AML-193 (cell line): Measurements from ENCODE around the gene DNAJC18.
"Not testable (repeated sequence)": the region's sequence is repeated elsewhere in the genome, so short reads cannot be mapped to it uniquely, and the experiment has no call there.

Experiments
- DNase-seq, 2 experiments: peaks; one replicate each; lab custom pipeline; 2025; lab: John Stamatoyannopoulos, UW

DNAJC18 gene

DNA sequence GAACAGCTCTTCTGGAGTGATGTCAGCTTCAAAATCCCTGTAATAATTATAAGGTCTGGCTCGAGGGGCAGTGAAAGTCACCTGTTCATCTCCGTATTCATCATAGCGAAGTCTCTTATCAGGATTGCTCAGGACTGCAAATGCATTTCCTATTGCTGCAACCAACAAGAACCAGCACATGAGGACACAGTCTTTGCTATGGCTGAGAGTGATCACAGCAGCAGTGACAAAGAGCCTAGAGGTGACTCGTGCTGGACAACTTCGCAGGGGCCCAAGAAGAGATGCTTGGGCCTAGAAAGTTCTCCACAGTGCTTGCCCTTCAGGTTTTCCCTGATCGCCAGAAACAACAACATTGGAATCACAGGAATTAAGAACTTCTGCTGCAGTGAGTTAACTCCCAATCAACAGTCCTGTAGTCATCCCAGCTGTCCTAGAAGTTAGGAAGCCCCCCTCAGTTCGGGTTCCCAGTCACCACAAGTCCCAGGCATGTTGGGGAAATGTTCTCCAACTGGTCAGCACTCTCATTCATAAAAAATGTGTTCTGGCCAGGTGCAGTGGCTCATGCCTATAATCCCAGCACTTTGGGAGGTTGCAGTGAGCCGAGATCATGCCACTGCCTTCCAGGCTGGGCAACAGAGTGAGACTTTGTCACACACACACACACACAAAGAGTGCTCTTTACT is 13.0 kb downstream of the DNAJC18 start:
- DNase-seq = no peak

DNA sequence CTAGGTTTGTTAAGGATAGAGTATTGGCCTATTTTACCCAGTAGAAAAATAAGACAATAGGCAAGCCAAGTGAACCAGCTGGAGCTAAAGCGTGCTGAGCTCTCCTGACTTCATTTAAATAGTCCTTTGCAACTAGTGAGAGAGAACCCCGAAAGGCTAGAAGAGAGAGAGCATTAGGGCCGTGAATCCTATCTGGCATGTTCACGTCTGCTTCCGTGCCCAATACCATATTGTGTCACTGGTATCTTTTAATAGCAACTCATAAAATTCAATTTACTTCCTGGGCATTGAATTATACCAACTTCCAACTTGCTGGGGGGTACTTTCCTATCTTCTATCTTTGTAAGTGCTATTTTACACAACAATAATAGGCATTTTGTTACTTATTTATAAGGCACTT is 13.8 kb downstream of the DNAJC18 start:
- DNase-seq = no peak

DNA sequence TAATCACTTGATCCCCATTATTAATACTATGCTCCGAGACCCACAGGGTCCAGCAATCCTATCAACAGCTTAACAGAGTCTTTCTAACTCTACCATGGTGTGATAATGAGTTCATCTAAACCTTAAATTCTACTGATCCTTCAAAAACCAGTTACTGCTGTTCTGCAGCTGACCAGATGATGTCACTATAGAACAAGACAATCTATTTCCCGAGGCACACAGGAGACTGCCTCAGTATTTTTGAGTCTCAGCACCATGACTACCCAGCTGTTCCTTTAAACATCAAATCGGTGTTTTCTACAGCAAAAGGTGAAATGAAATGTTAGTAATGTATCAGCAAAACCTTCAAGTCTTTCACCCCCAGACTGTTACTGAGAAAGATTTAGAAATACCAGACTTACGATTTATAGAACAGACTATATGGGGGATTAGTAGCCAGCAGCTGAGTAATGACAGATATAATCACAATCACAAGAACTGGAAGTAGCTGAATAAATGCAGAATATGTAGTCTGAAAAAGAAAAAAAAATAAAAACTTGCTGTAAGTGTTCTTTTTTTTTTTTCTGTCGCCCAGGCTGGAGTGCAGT is 16.9 kb downstream of the DNAJC18 start:
- peak; percentile 81 for DNase-seq

DNA sequence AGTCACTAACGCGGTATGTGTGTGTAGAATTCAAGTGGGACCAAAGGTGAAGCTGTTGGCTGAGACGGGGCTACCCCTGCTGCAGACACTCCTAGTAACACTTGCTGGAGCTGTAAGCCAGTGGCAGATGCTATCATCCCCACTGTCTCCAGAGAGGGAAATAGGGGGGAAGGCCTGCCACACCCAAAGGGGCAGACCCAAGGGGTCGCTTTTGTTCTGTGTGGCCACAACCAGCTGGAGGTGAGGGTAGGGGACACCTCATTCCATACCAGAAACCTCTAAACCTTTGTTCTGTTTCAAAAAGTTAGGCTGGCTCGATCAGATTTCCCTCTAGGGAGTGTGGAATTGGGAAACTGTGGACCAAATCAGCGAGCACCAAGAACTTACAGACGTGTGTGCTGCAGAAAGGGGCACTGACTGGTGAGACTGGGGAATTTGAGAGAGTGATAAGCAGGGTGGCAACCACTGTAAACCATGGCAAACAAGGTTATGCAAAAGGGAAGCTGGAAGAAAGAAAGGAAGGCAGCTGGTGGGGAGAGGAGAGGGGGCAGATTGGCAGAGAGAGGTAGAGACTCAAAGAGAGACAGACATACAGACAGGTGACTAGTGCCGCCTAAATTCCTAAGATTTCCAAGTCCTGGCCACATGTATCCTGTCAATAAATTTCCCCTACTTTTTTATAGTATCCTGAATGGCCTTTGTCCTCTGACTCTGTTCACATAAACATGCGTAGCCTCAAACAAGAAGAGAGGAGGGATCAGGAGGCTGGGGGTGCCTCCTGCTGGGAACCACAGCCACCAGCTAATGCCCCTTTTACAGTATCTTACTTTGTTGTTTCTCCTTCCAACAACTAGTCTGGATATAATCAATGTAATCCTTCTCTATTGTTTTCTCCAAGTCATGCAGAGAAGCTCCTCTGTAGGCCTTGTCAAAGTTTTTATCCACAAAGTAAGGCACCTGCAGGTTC is 19.8 kb downstream of the DNAJC18 start:
- DNase-seq = no peak

DNA sequence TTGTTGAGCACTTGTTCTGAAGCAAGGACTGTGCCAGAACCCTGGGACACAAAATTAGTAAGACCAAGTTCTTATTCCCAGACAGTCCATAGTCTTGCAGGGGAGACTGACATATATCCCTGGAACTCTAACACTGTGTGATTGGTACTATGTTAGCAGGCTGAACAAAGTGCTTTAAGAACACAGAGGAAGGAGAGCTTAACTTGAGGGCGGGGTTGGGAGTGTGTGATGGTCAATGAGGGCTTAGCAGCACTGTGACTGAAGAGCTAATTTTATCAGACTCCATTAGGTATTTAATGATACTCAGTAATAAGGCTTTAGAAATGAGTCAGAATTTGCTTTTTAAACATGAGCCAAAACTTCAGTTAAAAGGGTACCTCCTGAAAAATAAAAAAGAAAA is 20.5 kb downstream of the DNAJC18 start:
- DNase-seq = no peak

DNA sequence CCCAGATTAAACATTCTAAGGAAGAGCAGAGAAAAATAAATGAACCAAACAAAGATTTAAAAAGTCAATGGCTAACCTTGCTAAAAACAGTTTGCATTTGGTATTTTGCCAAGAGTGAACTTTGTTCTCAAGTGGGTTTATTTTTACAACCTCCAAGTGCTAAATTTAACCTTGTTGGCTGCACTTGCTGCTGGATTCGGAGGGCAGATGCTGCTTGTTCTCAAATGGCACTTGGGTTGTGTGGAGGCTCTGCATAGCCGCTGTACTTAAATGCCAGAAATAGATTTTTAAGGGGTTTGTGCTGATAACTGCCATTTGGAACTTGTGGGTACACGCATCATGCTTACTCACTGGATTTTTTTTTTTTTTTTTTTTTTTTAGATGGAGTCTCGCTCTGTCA is 22.1 kb downstream of the DNAJC18 start:
- no peak for DNase-seq

DNA sequence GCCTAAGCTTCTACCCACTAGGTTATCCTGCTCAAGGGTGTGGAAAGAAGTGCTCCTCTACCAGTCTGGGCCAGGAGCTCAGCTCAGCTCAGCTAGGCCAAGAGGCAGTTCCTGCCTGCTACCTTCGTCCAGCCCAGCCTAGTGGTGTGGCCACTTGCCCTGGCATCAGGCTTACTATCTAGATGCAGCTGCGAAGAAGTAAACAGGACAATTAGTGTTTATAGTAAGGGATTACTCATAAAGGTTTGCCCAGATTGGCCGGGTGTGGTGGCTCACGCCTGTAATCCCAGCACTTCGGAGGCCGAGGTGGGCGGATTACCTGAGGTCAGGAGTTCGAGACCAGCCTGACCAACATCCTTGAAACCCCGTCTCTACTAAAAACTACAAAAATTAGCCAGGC is 22.7 kb downstream of the DNAJC18 start:
- DNase-seq = no peak

DNA sequence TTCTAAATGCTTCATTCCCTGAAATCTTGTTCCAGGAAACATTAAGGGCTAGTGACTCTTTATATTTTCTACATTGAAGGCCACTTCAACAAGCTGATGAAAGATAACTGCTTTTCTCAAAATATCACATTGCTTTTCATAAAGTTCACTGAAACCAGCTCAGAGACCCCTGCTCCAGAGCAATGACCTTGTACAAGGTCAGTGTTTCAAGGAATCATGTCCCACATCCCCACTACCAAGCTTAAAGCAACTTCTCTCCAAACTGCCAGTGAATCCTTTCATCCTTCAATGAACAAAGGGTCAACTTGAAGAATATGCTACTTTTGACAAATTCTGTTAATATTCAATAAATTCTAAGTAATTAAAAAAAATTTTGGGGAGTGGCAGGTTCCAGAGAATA is 23.5 kb downstream of the DNAJC18 start:
- DNase-seq = no peak

DNA sequence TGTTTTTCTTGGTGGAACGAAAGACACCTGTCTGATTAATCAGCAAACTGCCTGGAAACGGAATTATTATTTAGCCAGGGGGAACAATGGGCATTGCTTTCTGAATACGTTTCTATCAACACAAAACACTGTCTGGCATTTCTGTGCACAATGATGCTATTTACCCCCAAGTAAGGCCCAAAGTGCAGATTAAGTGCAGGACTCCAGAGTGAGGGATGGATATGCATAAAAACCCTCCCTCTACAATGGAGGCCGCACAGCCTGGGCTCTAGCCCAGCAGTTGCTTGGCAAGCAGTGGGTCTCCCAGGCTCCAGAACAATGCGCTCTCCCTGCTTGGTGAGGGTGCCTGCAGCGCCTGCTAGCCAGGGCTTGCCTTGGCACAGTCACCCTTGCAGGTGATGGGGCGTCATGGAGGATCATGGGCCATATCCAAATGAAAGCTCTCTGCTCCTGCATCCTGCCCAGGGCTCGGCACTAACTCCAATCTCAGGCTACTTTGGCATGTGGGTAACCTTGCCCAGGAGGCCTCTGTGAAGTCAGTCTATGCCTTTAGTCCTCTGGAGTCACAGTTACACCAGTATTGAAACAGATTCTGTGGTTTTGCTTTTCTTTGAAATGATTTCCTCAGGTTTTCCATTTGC is 24.0 kb downstream of the DNAJC18 start:
- DNase-seq = no peak

DNA sequence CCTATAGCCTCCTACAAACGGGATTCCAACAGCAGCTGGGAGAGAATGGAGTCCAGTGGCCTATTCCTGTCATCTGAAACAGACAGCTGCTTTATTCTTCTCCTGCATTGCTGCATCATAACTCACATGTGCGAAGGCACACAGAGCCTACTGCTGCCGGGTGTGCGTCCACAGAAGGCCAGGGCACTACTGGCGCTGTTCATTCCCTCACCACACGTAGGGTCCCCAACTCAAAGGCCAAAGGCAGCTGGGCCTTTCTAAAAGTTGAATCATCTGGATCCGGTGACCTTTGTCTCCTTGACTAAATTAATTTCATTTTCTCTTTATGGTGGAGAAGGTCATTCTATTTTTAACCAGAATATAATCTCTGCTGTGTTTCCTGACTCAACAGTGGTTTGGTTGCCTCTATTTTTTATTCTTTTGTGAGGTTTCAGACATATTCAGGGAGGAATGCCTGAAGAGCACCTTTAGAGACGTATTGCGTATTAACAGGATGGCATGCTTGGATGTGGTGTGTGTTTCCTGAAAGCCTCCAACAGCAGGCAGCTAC is 24.7 kb downstream of the DNAJC18 start:
- DNase-seq = no peak

DNA sequence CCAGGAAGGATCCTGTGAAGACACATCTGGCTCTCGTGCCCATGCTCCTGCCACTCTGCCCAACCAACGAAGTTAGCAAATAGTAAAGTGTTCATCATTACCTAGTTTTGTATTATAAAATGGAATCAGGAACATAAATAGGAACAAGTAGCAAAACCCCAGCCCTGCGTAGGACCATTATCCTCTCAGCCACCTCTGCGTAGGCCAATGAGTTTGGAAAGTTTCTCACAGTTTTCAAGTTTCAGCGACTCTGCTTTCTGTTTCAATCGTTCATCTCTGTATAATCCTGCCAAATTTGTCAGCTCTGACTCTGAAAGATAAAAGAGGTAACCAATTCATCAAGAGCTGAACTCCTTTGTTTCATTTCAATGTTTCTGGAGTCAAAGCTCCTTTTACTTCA is 25.4 kb downstream of the DNAJC18 start:
- DNase-seq = no peak

DNA sequence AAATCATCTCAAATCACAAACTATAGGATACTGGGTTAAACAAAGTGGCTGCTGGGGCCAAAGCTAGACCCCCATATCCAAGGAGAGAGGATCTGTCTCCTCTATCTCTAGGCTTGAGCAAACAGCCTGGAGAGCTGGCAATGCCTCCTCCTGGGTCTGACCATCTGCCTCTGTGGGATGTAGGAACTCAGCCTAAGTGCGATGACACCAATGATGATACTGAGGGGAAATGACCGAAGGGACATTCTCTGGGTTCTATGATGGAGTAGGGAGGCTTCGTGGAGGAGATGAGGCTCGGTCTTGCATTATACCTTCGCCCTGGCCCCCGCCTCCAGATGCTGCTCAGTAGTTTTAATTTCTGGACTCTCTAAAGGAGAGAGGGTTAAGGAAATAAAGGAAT is 26.2 kb downstream of the DNAJC18 start:
- no peak for DNase-seq

DNA sequence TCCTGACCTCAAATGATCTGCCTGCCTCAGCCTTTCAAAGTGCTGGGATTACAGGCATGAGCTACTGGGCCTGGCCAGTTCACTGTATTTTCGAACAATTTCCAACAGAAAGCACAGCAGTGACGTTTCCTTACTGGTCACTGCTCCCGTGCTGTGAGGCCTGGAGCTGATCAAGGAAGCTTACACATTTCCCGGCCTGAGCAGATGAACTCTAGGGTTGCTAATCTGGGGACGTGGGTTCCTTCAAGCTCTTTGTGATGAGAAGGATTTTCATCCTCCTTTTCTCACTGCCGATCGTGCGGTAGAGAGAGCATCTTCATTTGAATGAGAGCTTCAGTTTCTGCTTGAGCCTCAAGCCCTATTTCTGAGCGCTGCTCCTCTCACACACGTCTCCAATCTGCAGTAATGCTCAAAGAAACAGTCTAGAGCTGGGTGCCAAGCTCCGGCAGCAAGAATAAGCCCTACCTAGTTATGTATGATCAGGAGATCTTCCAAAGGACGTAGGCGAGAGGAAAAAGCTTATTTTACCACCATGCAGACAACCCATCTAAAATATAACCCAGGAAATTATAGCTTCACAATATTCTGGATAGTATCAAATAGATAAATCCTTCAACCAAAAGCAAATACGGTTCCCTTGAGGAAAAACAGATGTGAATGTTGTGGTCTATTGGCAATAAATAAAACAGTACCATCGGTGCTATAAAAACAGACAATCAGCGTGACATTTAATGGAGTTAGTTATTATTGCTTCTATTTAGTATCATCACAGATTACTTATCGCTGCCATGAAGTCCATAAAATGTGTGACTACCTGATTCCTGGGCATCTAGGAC is 28.1 kb downstream of the DNAJC18 start:
- no peak for DNase-seq

DNA sequence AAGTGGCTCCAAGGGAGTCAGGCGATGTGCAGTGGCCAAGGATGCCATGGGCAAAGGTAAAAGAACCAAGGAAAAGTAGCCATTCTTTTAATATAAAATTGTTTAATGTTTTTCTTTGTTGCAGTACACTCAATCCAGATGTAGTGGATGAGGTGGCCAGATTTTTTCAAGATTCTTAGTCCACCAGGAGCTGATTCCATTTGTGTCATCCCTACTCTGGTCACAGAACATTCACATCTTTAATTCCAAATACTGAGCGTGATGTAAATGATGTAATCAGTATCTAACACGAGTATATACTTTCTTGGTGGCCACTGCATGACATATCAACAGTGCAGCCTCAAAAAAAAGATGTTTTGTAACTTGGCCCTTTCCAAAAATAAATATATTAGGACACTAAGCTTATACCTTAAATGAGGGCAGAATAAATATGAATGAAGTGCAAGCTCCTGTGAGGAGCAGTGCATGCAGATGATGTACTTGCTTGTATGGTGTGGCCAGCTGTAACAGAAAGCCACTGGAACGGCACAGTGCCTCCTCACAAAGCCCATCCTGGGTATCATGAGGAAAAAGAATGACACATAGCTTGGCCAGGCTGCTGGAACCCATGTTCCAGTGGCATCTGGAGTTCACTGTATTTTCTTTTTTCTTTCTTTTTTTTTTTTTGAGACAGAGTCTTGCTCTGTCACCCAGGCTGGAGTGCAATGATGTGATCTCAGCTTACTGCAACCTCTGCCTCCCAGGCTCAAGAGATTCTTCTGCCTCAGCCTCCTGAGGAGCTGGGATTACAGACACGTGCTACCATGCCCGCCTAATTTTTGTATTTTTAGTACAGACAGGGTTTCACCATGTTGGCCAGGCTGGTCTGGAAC is 29.0 kb downstream of the DNAJC18 start:
- no peak for DNase-seq

DNA sequence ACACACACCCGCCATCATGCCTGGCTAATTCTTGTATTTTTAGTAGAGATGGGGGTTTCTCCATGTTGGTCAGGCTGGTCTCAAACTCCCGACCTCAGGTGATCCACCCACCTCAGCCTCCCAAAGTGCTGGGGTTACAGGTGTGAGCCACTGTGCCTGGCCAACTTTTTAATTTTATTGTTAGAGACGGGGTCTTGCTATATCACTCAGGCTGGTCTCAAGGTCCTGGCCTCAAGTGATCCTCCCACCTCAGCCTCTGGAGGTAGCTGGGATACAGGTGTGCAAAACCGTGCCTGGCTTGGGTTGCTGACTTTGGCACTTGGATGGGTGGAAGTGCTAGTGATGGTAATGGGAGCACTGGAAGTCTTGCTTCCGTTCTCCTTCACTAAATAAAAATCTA is 30.2 kb downstream of the DNAJC18 start:
- not testable (repeated sequence) for DNase-seq

DNA sequence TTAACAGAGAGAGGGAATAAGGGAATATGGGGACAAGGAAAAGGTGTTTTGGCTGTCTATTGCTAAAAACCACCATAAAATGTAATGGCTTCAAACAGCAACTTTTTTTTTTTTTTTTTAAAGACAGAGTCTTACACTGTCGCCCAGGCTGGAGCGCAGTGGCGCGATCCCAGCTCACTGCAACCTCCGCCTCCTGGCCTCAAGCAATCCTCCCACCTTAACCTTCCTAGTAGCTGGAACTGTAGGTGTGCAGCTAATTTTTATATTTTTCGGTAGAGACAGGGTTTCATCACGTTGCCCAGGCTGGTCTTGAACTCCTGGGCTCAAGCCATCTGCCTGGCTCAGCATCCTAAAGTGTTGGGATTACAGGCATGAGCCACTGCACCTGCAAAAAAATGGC is 31.1 kb downstream of the DNAJC18 start:
- DNase-seq = no peak

DNA sequence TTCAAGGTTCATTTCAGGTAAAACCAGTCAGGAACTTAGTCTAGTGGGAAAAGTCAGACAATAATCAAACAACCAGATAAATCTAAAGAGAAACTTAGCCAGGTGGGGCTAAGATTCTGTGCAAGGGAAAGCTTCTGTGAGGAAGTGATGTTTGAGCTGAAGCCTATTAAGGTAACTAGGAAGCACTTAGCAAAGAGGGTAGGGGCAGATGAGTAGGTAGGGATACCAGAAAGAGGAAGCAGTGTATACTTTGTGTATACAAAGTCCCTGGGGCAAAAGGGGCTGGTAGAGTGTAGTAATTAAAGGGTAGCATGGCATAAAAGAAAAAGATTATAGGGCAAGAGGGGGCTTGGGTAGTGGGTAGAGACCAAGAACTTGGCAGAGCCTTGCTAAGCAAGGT is 31.8 kb downstream of the DNAJC18 start:
- peak; percentile 42 to 59 for DNase-seq

DNA sequence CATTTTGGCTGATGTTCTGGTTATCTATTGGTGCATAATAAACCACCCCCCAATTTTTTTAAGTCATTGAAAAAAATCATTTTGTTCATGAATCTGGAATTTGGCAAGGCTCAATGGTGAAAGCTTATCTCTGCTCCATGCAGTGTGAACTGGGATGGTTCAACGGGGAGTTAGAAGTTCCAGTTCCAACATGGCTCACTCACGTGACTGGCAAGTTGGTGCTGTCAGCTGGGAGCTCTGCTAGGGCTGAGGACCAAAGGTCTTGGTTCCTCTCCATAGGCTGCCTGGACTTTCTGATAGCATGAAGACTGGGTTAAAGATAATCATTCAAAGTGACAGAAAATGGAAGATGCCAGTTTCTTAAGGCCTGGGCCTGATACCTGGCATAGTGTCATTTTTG is 32.4 kb downstream of the DNAJC18 start:
- no peak for DNase-seq

DNA sequence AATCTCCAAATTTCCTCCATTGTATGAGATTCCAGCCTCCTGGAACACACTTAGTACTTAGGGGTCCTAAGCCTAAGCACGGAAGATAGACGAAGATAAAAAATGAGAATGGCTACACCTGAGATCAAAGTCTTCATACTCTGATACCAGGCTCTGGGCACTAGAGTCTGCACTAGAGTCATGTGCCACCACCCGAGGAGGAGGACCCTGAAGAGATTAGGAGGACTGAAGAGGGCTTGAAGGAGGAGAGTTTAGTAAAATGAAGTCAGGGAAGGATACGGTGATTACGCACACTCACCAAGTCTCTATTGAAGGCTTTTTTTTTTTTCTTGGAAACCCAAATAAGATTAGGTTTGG is 34.9 kb downstream of the DNAJC18 start:
- DNase-seq = no peak

DNA sequence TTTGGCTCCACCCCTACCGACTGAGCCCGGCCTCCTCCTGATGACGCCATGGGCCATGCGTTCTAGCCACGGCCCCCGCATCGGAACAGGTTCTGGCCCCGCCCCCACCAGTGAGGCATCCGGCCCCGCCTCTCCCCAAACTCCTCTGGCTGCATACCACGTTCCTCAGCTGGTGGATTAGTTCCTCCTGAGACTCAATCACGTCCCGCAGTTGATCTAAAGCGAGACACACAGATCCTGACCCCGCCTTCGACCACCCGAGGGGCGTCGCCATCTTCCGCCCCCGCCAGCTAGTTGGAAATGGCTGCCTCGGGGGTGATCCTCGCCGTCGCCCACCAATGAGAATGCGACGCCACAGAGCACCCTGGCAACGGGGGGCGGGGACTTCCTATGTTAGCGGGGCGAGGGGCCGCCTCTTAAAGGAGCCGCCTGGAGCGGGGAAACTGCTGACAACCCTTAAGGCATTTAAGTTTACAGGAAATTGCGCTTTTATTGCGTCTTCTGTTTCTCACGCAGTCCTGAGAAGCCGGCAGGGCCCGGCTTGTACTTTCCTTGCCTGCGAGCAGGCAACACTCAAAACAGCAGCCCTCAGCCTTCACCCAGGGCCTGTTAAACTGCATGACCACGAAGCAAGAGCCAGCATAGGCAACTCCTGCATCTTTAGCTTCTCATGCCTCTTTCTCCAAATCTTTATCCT is 35.4 kb downstream of the DNAJC18 start, which contains the start of gene SPATA24:
SPATA24 (minus strand) TSS at position 303 of the 697 bp plus-strand sequence; CDS start at position 274, 29 bp downstream.
- peak; percentile 94 to 97 for DNase-seq
